HAP-1 (cell line): ENCODE data around the gene OIT3.
"Not testable (repeated sequence)": the region's sequence is repeated elsewhere in the genome, so short reads cannot be mapped to it uniquely, and the experiment has no call there.

Experiments
- DNase-seq, 2 experiments: peaks; one replicate each; pipeline ENCODE4 v3.0.0-alpha.2; 2016 to 2020; ENCODE audit warnings: low spot score in 2 of 2
- H3K27me3 ChIP-seq: fragments of 250-450 bp; sonication (Bioruptor Pico); 2 replicates; pipeline ENCODE4 v1.5.1; 2020; ENCODE audit warnings: low read depth, mild to moderate bottlenecking, moderate library complexity
- H3K36me3 ChIP-seq: fragments of 250-450 bp; sonication (Bioruptor Pico); replicated peaks from 2 replicates; pipeline ENCODE4 v1.5.1; 2020; ENCODE audit warnings: mild to moderate bottlenecking
- H3K4me1 ChIP-seq: fragments of 250-450 bp; sonication (Bioruptor Pico); 2 replicates; pipeline ENCODE4 v1.5.1; 2020; ENCODE audit warnings: mild to moderate bottlenecking
- H3K4me3 ChIP-seq: fragments of 250-450 bp; sonication (Bioruptor Pico); 2 replicates; pipeline ENCODE4 v1.5.1; 2020; ENCODE audit warnings: mild to moderate bottlenecking, moderate library complexity
- H3K9me3 ChIP-seq: fragments of 250-450 bp; sonication (Bioruptor Pico); 2 replicates; pipeline ENCODE4 v1.5.1; 2020; ENCODE audit warnings: mild to moderate bottlenecking, moderate library complexity
- in situ Hi-C: fragments of 300-500 bp; cut with MboI; formaldehyde crosslinking; loops from 3 replicates; pipeline ENCODE4 v1.14.3; 2020; ENCODE audit warnings: low sequenced_read_pairs, inconsistent platforms, mixed read lengths

Gene OIT3

DNA sequence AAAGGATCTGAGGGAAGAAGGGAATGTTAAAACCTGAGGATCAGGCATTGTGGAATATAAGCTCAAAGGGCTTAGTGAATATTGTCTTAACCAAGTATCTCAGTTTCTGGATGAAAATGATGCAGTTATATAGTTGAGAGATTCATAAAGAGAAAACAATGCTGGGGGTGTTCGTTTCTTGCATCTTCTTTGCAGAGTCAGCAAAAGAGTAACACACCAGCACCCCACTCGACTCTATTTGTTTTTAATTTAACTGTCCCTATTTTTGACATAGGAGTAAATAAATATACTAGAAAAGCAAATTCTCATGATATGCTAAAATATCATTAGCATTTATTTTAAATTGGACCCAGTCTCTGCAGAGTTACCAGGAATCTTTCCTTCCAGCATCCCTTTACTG lies 7.6 kb upstream of the OIT3 start:
- in situ Hi-C loops, result no loop called here
- Histone ChIP-seq H3K9me3 (no peaks in the 10 kb centered on the region), H3K27me3 (no peaks in the 10 kb centered on the region), H3K4me1 (no peaks in the 10 kb centered on the region), H3K36me3 (no peaks in the 10 kb centered on the region), H3K4me3 (no peak overlapping the region)
- DNase-seq, result no peak

DNA sequence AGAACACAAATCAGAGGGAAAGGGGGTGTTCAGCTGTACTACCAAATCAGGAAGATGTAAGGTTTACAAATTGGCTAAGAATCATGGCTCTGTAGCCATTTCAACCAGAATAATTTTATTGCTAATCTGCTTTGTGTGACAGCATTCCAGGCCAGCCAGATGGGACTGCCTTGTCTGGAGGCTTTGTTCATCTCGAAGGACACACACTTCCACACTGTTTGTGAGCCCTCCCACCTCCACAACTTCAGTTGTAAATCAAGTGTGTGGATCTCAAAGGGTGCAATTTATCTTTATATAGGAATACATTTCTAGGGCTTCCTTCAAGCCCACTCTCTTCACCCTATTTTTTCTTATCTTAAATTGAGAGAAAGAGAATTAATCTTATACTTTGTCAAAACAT lies 6.9 kb upstream of the OIT3 start:
- Histone ChIP-seq H3K36me3 (no peaks in the 10 kb centered on the region), H3K4me1 (no peaks in the 10 kb centered on the region), H3K27me3 (no peaks in the 10 kb centered on the region), H3K4me3 (no peak overlapping the region), H3K9me3 (no peaks in the 10 kb centered on the region)
- DNase-seq, result no peak
- in situ Hi-C loops, result no loop called here

DNA sequence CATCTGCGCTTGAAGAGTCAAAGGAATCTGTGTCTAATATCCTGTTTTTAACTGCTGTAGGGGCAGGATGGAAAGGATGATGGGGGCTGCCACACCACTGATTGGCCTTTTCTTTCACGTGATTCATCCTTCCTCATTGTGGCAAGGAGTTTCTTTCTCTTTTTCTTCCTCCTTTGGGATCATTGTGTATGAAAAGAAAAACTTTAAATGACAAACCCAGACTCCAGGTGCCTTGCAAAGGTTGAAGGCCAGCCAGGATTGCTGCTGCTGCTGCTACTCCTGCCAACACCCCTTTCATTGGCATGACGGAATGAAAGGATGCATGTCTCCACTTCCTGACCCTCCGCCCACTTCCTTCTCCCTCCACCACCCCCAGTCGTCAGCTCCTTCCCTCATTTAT lies 6.5 kb upstream of the OIT3 start:
- Histone ChIP-seq H3K4me3 (no peak overlapping the region), H3K27me3 (no peaks in the 10 kb centered on the region), H3K9me3 (no peaks in the 10 kb centered on the region), H3K4me1 (no peaks in the 10 kb centered on the region), H3K36me3 (no peaks in the 10 kb centered on the region)
- in situ Hi-C loops, result no loop called here
- DNase-seq, result no peak

DNA sequence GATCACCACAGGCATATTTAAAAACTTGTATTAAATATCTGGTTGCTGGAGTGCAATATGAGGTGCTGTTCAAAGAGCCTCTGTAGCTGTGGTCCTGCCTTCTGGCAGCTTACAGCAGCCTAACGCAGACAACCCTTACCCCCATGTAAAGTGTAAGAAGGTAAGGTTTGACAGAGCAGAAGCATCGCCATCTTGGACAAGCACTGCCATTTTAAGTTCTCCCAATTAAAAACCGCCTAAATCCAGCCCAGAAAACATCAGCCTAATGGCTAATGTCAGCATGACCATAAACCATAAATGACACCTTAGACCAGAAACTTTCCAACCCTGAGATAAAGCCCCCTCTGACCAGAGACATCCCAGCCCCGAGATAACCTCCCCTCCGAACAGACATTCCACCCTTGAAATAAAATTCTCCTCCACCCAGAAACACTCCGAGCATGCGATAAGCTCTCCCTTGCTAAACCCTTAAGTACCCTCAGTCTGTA lies 5.3 kb upstream of the OIT3 start:
- in situ Hi-C loops, result no loop called here
- no peak for DNase-seq
- no peaks in the 10 kb centered on the region for H3K27me3 ChIP-seq
- H3K4me1 ChIP-seq, result no peaks in the 10 kb centered on the region
- no peak overlapping the region for H3K4me3 ChIP-seq
- no peaks in the 10 kb centered on the region for H3K9me3 ChIP-seq
- no peaks in the 10 kb centered on the region for H3K36me3 ChIP-seq

DNA sequence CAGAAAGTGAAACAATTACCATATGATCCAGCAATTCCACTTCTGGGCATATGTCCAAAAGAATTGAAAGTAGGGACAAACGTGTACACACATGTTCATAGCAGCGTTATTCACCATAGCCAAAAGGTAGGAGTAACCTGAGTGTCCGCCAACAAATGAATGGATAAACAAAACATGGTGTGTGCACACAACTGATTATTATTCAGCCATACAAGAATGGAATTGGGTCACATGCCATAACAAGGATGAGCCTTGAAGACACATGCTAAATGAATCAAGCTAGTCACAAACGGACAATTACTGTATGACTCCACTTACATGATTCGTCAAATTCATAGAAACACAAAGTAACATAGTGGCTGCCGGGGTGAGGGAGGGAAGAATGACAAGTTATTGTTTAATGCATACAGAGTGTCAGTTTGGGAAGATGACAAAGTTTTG lies 4.1 kb upstream of the OIT3 start:
- no peaks in the 10 kb centered on the region for H3K9me3 ChIP-seq
- H3K36me3 ChIP-seq, result no peaks in the 10 kb centered on the region
- no peaks in the 10 kb centered on the region for H3K4me1 ChIP-seq
- no peaks in the 10 kb centered on the region for H3K27me3 ChIP-seq
- H3K4me3 ChIP-seq, result no peak overlapping the region
- no peak for DNase-seq
- in situ Hi-C loops, result no loop called here

DNA sequence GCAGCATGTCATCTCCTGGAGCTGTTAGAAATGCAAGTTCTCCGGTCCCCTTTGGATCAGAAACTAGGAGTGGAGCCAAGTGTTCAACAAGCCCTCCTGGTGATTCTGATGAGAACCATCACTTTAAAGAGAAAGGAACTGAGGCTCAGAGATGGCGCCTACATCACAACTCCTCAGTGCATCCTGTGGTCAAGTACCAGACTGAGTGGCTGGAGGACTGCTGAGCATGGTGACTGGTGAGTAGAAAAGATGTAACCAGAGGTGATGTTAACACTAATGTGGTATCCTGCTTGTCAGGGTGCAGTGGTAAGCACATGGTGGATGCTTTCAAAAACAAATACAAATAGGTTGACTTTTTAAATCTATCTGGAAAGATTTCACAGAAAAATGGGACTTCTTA lies 3.5 kb upstream of the OIT3 start:
- H3K27me3 ChIP-seq, result peaks cover 3% of the 10 kb centered on the region; the same call in 1 of the 2 replicates
- H3K4me3 ChIP-seq, result no peak overlapping the region
- H3K9me3 ChIP-seq, result no peaks in the 10 kb centered on the region
- no peaks in the 10 kb centered on the region for H3K36me3 ChIP-seq
- in situ Hi-C loops, result no loop called here
- H3K4me1 ChIP-seq, result no peaks in the 10 kb centered on the region
- DNase-seq, result no peak

DNA sequence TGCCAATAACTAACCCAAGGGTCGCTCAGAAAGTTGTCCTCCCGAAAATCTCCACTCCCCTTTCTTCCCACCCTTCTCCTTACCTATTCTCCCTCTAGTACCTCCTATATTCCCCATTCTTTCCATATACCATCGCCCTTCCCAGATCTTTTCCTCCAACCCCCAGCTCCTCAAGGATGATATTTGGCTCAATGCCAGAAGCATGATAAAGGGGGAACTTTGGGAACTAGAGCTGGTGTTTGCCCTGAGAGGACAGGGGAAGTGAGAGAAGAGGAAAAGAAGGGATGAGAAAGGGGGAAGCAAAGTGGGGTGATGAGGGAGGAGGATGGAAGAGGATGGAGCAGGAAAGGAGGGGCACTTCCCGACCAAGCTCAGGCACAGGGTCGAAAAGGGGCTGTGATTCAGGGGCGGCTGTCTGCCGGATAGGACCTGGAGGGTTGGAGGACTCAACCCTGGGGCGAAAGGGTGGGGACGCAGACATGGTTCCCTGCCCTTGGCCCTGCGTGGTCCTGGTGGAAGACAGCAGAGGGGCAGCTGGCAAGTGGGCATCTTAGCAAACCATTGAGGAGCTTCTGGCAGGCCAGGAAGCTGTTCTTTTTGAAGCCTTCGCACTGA lies 1.8 kb downstream of the OIT3 start:
- H3K27me3 ChIP-seq, result peaks cover 13% of the 10 kb centered on the region
- H3K4me3 ChIP-seq, result no peak overlapping the region
- no peaks in the 10 kb centered on the region for H3K36me3 ChIP-seq
- DNase-seq, result no peak
- in situ Hi-C loops, result no loop called here
- no peaks in the 10 kb centered on the region for H3K4me1 ChIP-seq
- no peaks in the 10 kb centered on the region for H3K9me3 ChIP-seq

DNA sequence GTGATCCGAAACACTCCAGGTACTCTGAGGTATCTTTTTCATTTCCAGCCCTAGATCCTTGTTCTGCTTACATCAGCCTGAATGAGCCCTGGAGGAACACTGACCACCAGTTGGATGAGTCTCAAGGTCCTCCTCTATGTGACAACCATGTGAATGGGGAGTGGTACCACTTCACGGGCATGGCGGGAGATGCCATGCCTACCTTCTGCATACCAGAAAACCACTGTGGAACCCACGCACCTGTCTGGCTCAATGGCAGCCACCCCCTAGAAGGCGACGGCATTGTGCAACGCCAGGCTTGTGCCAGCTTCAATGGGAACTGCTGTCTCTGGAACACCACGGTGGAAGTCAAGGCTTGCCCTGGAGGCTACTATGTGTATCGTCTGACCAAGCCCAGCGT lies 5.1 kb downstream of the OIT3 start:
- in situ Hi-C loops, result no loop called here
- Histone ChIP-seq H3K36me3 (no peaks in the 10 kb centered on the region), H3K9me3 (no peaks in the 10 kb centered on the region; the same call in 1 of the 2 replicates), H3K4me1 (peaks cover 4% of the 10 kb centered on the region; the same call in 1 of the 2 replicates), H3K4me3 (no peak overlapping the region), H3K27me3 (peaks cover 13% of the 10 kb centered on the region)
- no peak for DNase-seq

DNA sequence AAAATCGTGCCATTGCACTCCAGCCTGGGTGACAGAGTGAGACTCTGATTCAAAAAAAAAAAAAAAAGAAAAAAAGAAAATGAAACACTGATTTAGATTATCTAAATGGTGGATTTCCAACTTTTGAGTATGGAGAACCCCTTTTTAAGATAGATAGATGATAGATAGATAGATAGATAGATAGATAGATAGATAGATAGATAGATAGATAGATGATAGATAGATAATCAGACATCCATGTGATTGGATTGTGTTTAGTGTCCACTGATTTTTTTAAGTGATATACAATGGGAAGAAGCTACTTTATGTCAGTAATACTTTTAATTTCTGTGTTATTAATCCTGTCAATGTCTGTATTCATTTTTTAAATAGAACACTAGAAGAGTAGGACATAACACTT lies 6.0 kb downstream of the OIT3 start:
- no peaks in the 10 kb centered on the region for H3K36me3 ChIP-seq

DNA sequence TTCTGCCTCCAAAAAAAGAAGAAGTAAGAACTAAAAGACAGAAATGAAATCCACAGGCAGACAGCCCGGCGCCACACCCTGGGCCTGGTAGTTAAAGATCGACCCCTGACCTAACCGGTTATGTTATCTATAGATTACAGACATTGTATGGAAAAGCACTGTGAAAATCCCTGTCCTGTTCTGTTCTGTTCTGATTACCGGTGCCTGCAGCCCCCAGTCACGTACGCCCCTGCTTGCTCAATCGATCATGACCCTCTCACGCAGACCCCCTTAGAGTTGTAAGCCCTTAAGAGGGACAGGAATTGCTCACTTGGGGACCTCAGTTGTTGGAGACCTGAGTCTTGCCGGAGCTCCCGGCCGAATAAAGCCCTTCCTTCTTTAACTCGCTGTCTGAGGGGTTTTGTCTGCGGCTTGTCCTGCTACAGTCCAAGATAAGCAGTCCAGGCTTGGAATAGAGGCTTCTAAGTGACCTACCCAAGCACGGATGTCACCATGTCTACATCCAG lies 10.5 kb downstream of the OIT3 start:
- H3K36me3 ChIP-seq, H3K9me3 ChIP-seq, H3K27me3 ChIP-seq, H3K4me1 ChIP-seq, DNase-seq, H3K4me3 ChIP-seq, in situ Hi-C loops: not testable (repeated sequence)

More for the DNA sequence above, 6.0 kb downstream of the OIT3 start:
- Histone ChIP-seq H3K9me3 (no peaks in the 10 kb centered on the region; the same call in 1 of the 2 replicates), H3K4me3 (no peak overlapping the region), H3K4me1 (peaks cover 4% of the 10 kb centered on the region; the same call in 1 of the 2 replicates), H3K27me3 (peaks cover 13% of the 10 kb centered on the region)
- DNase-seq, result no peak
- in situ Hi-C loops, result no loop called here

DNA sequence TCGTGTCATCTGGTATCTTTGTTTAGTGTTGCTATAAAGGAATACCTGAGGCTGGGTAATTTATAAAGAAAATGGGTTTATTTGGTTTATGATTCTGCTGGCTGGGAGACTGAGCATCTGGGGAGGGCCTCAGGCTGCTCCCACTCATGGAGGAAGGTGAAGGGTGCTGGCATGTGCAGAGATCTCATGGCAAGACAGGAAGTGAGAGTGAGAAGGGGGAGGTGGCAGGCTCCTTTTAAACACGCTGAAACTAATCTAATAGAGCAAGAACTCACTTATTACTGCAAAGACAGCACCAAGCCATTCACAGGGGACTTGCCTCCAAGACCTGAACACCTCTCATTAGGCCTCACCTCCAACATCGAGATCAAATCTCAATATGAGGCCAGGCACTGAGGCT lies 11.3 kb downstream of the OIT3 start:
- DNase-seq, result no peak
- in situ Hi-C loops, result no loop called here

DNA sequence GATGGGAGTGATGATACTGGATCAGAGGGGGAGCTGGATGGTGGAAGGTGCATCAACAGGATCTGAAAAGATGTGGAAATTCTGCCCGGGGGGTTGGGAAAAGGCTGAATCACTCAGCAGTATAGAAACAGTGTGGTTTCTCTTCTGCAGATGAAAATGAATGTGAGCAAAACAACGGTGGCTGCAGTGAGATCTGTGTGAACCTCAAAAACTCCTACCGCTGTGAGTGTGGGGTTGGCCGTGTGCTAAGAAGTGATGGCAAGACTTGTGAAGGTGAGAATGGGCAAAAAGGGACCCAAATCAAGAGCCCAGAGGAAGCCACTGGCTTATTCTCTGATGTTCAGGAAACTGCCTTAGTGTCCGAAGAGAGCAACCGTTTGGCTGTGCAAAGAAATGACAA lies 12.9 kb downstream of the OIT3 start:
- Histone ChIP-seq H3K36me3 (no peaks in the 10 kb centered on the region), H3K9me3 (no peaks in the 10 kb centered on the region; the same call in 1 of the 2 replicates), H3K4me1 (peaks cover 4% of the 10 kb centered on the region; the same call in 1 of the 2 replicates), H3K27me3 (no peaks in the 10 kb centered on the region), H3K4me3 (no peak overlapping the region)
- DNase-seq, result no peak
- in situ Hi-C loops, result no loop called here

More for the DNA sequence above, 11.3 kb downstream of the OIT3 start:
- Histone ChIP-seq H3K4me1 (peaks cover 4% of the 10 kb centered on the region; the same call in 1 of the 2 replicates), H3K27me3 (no peaks in the 10 kb centered on the region), H3K9me3 (no peaks in the 10 kb centered on the region; the same call in 1 of the 2 replicates), H3K4me3 (no peak overlapping the region), H3K36me3 (no peaks in the 10 kb centered on the region)

DNA sequence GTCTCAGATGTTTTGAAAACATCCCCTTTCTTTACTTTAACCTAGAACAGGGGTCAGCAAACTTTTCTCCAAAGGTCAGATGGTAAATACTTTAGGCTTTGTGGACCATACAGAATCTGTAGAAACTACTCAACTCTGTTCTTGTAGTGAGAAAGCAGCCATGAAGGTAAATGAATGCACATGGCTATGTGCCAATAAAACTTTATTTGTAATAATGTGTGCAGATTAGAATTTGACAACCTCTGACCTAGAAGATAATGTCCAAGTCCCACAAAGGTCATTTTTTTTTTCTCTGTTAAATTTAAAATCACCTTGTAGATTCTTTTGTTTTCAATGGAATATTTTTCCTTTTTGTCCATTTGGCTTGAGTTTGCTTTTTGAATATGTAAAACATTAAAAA lies 17.2 kb downstream of the OIT3 start:
- no peak overlapping the region for H3K4me3 ChIP-seq
- H3K4me1 ChIP-seq, result no peaks in the 10 kb centered on the region
- H3K36me3 ChIP-seq, result no peaks in the 10 kb centered on the region
- in situ Hi-C loops, result no loop called here
- H3K9me3 ChIP-seq, result no peaks in the 10 kb centered on the region
- no peak for DNase-seq
- H3K27me3 ChIP-seq, result no peaks in the 10 kb centered on the region

DNA sequence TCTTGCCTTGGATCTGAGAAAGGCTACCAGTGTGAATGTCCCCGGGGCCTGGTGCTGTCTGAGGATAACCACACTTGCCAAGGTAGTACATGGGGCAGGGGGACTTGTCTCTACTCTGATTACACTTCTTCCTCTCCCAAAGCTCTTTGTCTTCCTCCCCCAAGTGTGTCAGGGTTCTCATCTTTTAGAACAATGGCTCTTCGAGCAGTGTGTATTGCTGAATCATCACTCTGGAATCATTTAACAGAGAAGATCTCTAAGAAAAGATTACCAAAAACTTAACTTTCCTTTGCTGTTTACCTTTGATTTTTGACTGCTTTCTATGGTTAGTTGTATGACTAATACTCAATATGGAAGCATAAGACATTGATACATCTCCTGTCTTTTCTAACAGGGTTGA lies 18.2 kb downstream of the OIT3 start:
- DNase-seq, result no peak
- H3K4me1 ChIP-seq, result no peaks in the 10 kb centered on the region
- no peaks in the 10 kb centered on the region for H3K9me3 ChIP-seq
- no peaks in the 10 kb centered on the region for H3K36me3 ChIP-seq
- H3K27me3 ChIP-seq, result no peaks in the 10 kb centered on the region
- in situ Hi-C loops, result no loop called here
- H3K4me3 ChIP-seq, result no peak overlapping the region

DNA sequence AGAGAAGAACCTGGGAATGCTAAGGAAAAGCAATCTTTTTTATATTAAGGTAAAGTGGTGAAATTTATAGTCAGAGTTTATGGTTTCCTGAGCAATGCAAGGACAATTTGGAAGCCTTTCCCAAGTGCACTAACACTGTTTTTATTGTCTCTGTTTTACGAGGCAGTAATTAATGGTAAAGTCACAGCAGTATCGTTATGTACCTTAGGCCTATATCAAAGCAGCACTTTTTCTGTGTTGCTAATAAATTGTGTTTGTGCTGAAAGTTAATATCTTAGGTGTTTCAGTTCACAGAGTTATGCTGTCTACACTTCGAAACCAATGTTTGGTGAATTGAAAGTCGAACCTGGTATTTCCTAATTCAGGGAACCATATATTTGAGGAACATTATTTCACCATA lies 19.2 kb downstream of the OIT3 start:
- Histone ChIP-seq H3K4me1 (no peaks in the 10 kb centered on the region), H3K4me3 (no peak overlapping the region), H3K9me3 (no peaks in the 10 kb centered on the region), H3K27me3 (no peaks in the 10 kb centered on the region), H3K36me3 (no peaks in the 10 kb centered on the region)
- no peak for DNase-seq
- in situ Hi-C loops, result no loop called here
